ENCODE measurements around the gene LHFPL3. TPM values are rescaled to one million over a fixed set of nuclear protein-coding genes. Genes with fewer than 3 reads are reported as not detected.

LHFPL3 gene
- polyA plus RNA-seq, 1 of the 3 experiments (the other 2 are of a cell fraction): not detected

GRCh38 chr7:104458875-104459274, 130.5 kb downstream of the LHFPL3 start:
- Histone ChIP-seq H2AFZ (ENCODE audit: low read depth) (no peak overlapping the region), H3K9me2 (no peaks in the 10 kb centered on the region), H3F3A (replicated peaks; ENCODE audit: insufficient read depth) (no peaks in the 10 kb centered on the region), H3K9ac (no peak overlapping the region), H4K20me1 (ENCODE audit: insufficient read depth) (no peaks in the 10 kb centered on the region), H3K4me1 (ENCODE audit: control insufficient read depth in 1 of 2, insufficient read depth in 2 of 2, low read depth in 1 of 2, low read length in 1 of 2) (no peaks in the 10 kb centered on the region), H3K27me3 (ENCODE audit: insufficient read depth) (no peaks in the 10 kb centered on the region), H3K4me2 (no peak overlapping the region), H3K79me2 (ENCODE audit: insufficient read depth) (no peaks in the 10 kb centered on the region), H3K27ac (ENCODE audit: low read depth in 2 of 2, low read length in 1 of 2) (no peak overlapping the region), H3K9me3 (no peaks in the 10 kb centered on the region), H3K36me3 (replicated peaks in 1 of 2; ENCODE audit: control insufficient read depth in 1 of 2, insufficient read depth in 2 of 2, low read length in 1 of 2) (no peaks in the 10 kb centered on the region), H3K4me3 (ENCODE audit: low read depth in 2 of 2, low read length in 1 of 2) (no peak overlapping the region)
- no peak for TF ChIP-seq IRF3 (IDR thresholded peaks at IDR 0.05; ENCODE audit: low read depth, low read length)
- no peak for TF ChIP-seq SMC3 (IDR thresholded peaks at IDR 0.05; ENCODE audit: low read depth, low read length)
- no peak for TF ChIP-seq NFIC (IDR thresholded peaks at IDR 0.05; ENCODE audit: borderline replicate concordance)
- TF ChIP-seq MAX (IDR thresholded peaks at IDR 0.05; ENCODE audit: low read depth): no peak
- no peak for TF ChIP-seq CHD2 (IDR thresholded peaks at IDR 0.05; ENCODE audit: low read length, partially characterized antibody)
- TF ChIP-seq GATA2 (CRISPR knock-in tag; IDR thresholded peaks at IDR 0.05): no peak
- TF ChIP-seq RFX5 (IDR thresholded peaks at IDR 0.05; ENCODE audit: low read length): no peak
- TF ChIP-seq FOSL2 (IDR thresholded peaks at IDR 0.05; ENCODE audit: borderline replicate concordance, low read depth): no peak
- TF ChIP-seq JUND (IDR thresholded peaks at IDR 0.05): no peak
- TF ChIP-seq RCOR1 (IDR thresholded peaks at IDR 0.05; ENCODE audit: low read length): no peak
- no peak for TF ChIP-seq TEAD4 (IDR thresholded peaks at IDR 0.05; ENCODE audit: borderline replicate concordance, insufficient read depth)
- no peak for TF ChIP-seq TAF1 (IDR thresholded peaks at IDR 0.05; ENCODE audit: borderline replicate concordance, low read depth, low read length)
- no peak for TF ChIP-seq NRF1 (IDR thresholded peaks at IDR 0.05; ENCODE audit: low read depth, low read length)
- no peak for TF ChIP-seq REST (IDR thresholded peaks at IDR 0.05; ENCODE audit: low read depth, low read length)
- TF ChIP-seq POLR2AphosphoS5 (IDR thresholded peaks at IDR 0.05; ENCODE audit: low read depth, low read length): no peak
- no peak for TF ChIP-seq CTCF (IDR thresholded peaks at IDR 0.05)
- TF ChIP-seq YY1 (IDR thresholded peaks at IDR 0.05; ENCODE audit: low read depth): no peak
- TF ChIP-seq ELF1 (IDR thresholded peaks at IDR 0.05): no peak
- no peak for TF ChIP-seq FOXJ3 (CRISPR knock-in tag; IDR thresholded peaks at IDR 0.05)
- no peak for TF ChIP-seq FOXM1 (IDR thresholded peaks at IDR 0.05; ENCODE audit: low read depth)
- DNase-seq: no peak
- CTCF ChIA-PET: no interaction called here
- POLR2A ChIA-PET: no interaction called here
- WGBS (ENCODE audit: low lambda C conversion rate): 3% methylated on average over 3 of the region's 3 CpGs

All from SK-N-SH (cell line).